ENCODE measurements around the gene INO80E. TPM values are rescaled to one million over a fixed set of nuclear protein-coding genes. Genes with fewer than 3 reads are reported as not detected.

Gene INO80E
- total RNA-seq, 4 donors from 2014 or later = 45.4 to 74.8 (median 55.5) TPM

- no peak for TF ChIP-seq CTCF (IDR thresholded peaks at IDR 0.05 in 4 of 5, conservative IDR thresholded peaks at IDR 0.05 in 1 of 5)
- TF ChIP-seq POLR2A (IDR thresholded peaks at IDR 0.05) = no peak
- peak overlapping the region; percentile 67 to 95 (median 80) for H3K4me3 ChIP-seq
- intact Hi-C loops (cut with DNase I; ENCODE audit: low total_unique reads) (loop anchor here (5.0 kb wide), 1 partner anchor 35 kb away; the partner anchor contains the start of genes HIRIP3 and INO80E), in situ Hi-C loops (cut with MboI; ENCODE audit: low sequenced_read_pairs in 4 of 4) (no loop called here)
- H3K27me3 ChIP-seq = no peaks in the 10 kb centered on the region
- H3K4me1 ChIP-seq = peaks cover 6 to 12% of the 10 kb centered on the region in 2 donors
- peak in 1 of 2 donors; percentile 28 for ATAC-seq
- DNase-seq = no peak
- no peaks in the 10 kb centered on the region for H3K9me3 ChIP-seq
- H3K36me3 ChIP-seq = peaks cover 0 to 12% of the 10 kb centered on the region in 2 donors
- H3K27ac ChIP-seq = peak overlapping the region; percentile 74 to 94 (median 88)
Observed at GRCh38 chr16:29962344-29962994, 33.6 kb upstream of the INO80E start.

- H3K27ac ChIP-seq = peak overlapping the region; percentile 74 to 94 (median 88)
- H3K9me3 ChIP-seq = no peaks in the 10 kb centered on the region
- TF ChIP-seq POLR2A (IDR thresholded peaks at IDR 0.05) (no peak), CTCF (IDR thresholded peaks at IDR 0.05 in 4 of 5, conservative IDR thresholded peaks at IDR 0.05 in 1 of 5) (no peak)
- peaks cover 0 to 16% of the 10 kb centered on the region in 2 donors for H3K36me3 ChIP-seq
- in situ Hi-C loops (cut with MboI; ENCODE audit: low sequenced_read_pairs in 4 of 4) = no loop called here
- DNase-seq (no peak), ATAC-seq (no peak)
- intact Hi-C loops (cut with DNase I; ENCODE audit: low total_unique reads) = loop anchor here (5.0 kb wide), 1 partner anchor 34 kb away; the partner anchor contains the start of genes HIRIP3 and INO80E
- H3K4me3 ChIP-seq = peak overlapping the region; percentile 67 to 95 (median 80)
- H3K27me3 ChIP-seq = no peaks in the 10 kb centered on the region
- H3K4me1 ChIP-seq = peaks cover 6 to 12% of the 10 kb centered on the region in 2 donors
Observed at GRCh38 chr16:29963021-29963743, 32.9 kb upstream of the INO80E start.

- intact Hi-C loops (cut with DNase I; ENCODE audit: low total_unique reads) = no loop called here
- in situ Hi-C loops (cut with MboI; ENCODE audit: low sequenced_read_pairs in 4 of 4) = no loop called here
- Histone ChIP-seq H3K27ac (no peak overlapping the region), H3K27me3 (no peaks in the 10 kb centered on the region), H3K4me3 (no peak overlapping the region), H3K4me1 (peaks cover 0 to 3% of the 10 kb centered on the region in 2 donors), H3K9me3 (no peaks in the 10 kb centered on the region), H3K36me3 (peaks cover 0 to 28% of the 10 kb centered on the region in 2 donors)
- no peak for DNase-seq
- TF ChIP-seq CTCF (IDR thresholded peaks at IDR 0.05 in 4 of 5, conservative IDR thresholded peaks at IDR 0.05 in 1 of 5) (no peak), POLR2A (IDR thresholded peaks at IDR 0.05) (no peak)
- no peak for ATAC-seq
Observed at GRCh38 chr16:29968205-29968604, 27.8 kb upstream of the INO80E start.

- in situ Hi-C loops (cut with MboI; ENCODE audit: low sequenced_read_pairs in 4 of 4) (loop anchor here in 1 of 4 donors (10.0 kb wide), 1 partner anchor 47 kb away; the partner anchor contains the start of gene KCTD13), intact Hi-C loops (cut with DNase I; ENCODE audit: low total_unique reads) (no loop called here)
Observed at GRCh38 chr16:29971304-29971703, 24.7 kb upstream of the INO80E start.

More at GRCh38 chr16:29971304-29971703, 24.7 kb upstream of the INO80E start:
- DNase-seq (no peak), ATAC-seq (no peak)
- H3K4me3 ChIP-seq = no peak overlapping the region
- TF ChIP-seq CTCF (IDR thresholded peaks at IDR 0.05 in 4 of 5, conservative IDR thresholded peaks at IDR 0.05 in 1 of 5) = no peak
- TF ChIP-seq POLR2A (IDR thresholded peaks at IDR 0.05) = no peak
- H3K4me1 ChIP-seq = peaks cover 19 to 24% of the 10 kb centered on the region in 2 donors
- peaks cover 0 to 16% of the 10 kb centered on the region in 2 donors for H3K36me3 ChIP-seq
- no peak overlapping the region for H3K27ac ChIP-seq
- no peaks in the 10 kb centered on the region for H3K27me3 ChIP-seq
- H3K9me3 ChIP-seq = no peaks in the 10 kb centered on the region

Data from gastrocnemius medialis (tissue), 4 donors.